Uterus (tissue), 4 donors: ENCODE data around the gene CCDC38. TPM values are rescaled to one million over a fixed set of nuclear protein-coding genes. Genes with fewer than 3 reads are reported as not detected.
"Not testable (repeated sequence)": the region's sequence is repeated elsewhere in the genome, so short reads cannot be mapped to it uniquely, and the experiment has no call there.

Experiments
- DNase-seq, 2 donors: peaks; one replicate each; pipeline ENCODE4 v3.0.0-alpha.2; 2019 to 2020
- H3K27ac ChIP-seq, 2 donors: fragments of 200-600 bp; sonication (generic); 1 replicate in 1 of 2; 2 replicates in 1 of 2; pipeline ENCODE4 v1.5.1; 2016 to 2018
- H3K27me3 ChIP-seq, 2 donors: fragments of 200-600 bp; sonication (generic); one replicate each; pipeline ENCODE4 v1.5.1; 2018 to 2019; ENCODE audit warnings: control low read depth in 1 of 2
- H3K36me3 ChIP-seq, 2 donors: fragments of 200-600 bp; sonication (generic); one replicate each; pipeline ENCODE4 v1.5.1; 2019; ENCODE audit warnings: control low read depth in 1 of 2
- H3K4me1 ChIP-seq, 2 donors: fragments of 200-600 bp; sonication (generic); one replicate each; pipeline ENCODE4 v1.5.1; 2018 to 2019; ENCODE audit warnings: control low read depth in 1 of 2
- H3K4me3 ChIP-seq, 2 donors: fragments of 200-600 bp; sonication (generic); 1 replicate in 1 of 2; 2 replicates in 1 of 2; pipeline ENCODE4 v1.5.1; 2018 to 2019; ENCODE audit warnings: mild to moderate bottlenecking in 1 of 2
- H3K9me3 ChIP-seq, 2 donors: fragments of 200-600 bp; sonication (generic); one replicate each; pipeline ENCODE4 v1.5.1; 2019; ENCODE audit warnings: control low read depth in 1 of 2
- POLR2A ChIP-seq, 2 donors: fragments of 450-650 bp; IDR thresholded peaks; one replicate each; pipeline ENCODE4 v1.6.1; 2016; ENCODE audit warnings: antibody characterized with exemption in 2 of 2, mild to moderate bottlenecking in 1 of 2, moderate library complexity in 1 of 2
- intact Hi-C: fragments of 100-400 bp; cut with DNase I; formaldehyde crosslinking; loops from one replicate; pipeline ENCODE4 v1.15.1; 2023; ENCODE audit warnings: low total_unique reads
- total RNA-seq, 4 donors: library from RNA; depleted of rRNA in 3 of 4; stranded (reverse); fragments of >200 nt in 3 of 4; gene quantifications; one replicate each; pipeline versions ENCODE4 v1.1.0 to v1.2.4, GENCODE V29; 2014 to 2023
- TF ChIP-seq, protein P1 (sequence below), 4 experiments: fragments of 200-600 bp in 2 of 4; fragments of 450-650 bp in 2 of 4; sonication (generic) in 2 of 4; IDR thresholded peaks; one replicate each; pipeline ENCODE4 v1.5.1; 2016 to 2019; ENCODE audit warnings: antibody characterized with exemption in 4 of 4, mild to moderate bottlenecking in 2 of 4, moderate library complexity in 1 of 4
- donor health status: DM: yes; HTN: yes; CAD: no.

The CCDC38 gene
- total RNA-seq, 4 donors from 2014 or later: 0.49 TPM; not detected in 3

DNA sequence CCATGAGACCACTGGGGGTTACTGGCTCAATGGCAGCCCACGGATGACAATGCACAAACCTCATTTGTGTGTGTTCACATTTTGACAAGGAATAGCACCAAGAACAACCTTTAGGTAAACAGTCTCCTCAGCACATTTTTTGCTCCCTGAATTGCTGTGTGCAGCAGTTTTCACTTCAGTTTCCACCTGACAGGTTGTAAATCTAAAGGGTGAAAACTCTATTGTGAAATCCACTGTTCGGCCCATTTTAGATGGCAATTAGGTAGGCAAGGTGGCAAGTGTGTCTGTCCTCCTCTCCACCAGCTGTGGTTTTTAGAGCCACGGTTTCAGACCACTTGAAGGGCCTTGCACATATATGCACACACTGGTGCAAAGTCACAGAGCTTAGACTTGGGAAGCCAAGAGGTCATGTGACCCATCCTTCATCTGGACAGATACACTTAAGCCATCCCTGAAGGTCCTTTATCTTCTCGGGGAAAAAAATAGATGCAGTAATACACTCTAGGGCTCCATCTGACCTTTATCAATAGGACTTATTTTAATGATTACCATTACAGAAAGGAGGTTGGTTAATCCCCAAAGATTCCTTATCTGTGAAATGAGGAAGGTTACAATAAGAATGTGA, 30.5 kb upstream of the CCDC38 start:
- Histone ChIP-seq H3K4me1 (no peaks in the 10 kb centered on the region), H3K36me3 (no peaks in the 10 kb centered on the region), H3K9me3 (no peaks in the 10 kb centered on the region), H3K4me3 (no peak overlapping the region), H3K27me3 (no peaks in the 10 kb centered on the region), H3K27ac (no peak overlapping the region)
- TF ChIP-seq POLR2A (IDR thresholded peaks at IDR 0.05): no peak
- TF ChIP-seq, protein P1, sequence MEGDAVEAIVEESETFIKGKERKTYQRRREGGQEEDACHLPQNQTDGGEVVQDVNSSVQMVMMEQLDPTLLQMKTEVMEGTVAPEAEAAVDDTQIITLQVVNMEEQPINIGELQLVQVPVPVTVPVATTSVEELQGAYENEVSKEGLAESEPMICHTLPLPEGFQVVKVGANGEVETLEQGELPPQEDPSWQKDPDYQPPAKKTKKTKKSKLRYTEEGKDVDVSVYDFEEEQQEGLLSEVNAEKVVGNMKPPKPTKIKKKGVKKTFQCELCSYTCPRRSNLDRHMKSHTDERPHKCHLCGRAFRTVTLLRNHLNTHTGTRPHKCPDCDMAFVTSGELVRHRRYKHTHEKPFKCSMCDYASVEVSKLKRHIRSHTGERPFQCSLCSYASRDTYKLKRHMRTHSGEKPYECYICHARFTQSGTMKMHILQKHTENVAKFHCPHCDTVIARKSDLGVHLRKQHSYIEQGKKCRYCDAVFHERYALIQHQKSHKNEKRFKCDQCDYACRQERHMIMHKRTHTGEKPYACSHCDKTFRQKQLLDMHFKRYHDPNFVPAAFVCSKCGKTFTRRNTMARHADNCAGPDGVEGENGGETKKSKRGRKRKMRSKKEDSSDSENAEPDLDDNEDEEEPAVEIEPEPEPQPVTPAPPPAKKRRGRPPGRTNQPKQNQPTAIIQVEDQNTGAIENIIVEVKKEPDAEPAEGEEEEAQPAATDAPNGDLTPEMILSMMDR (IDR thresholded peaks at IDR 0.05): no peak
- no peak for DNase-seq
- intact Hi-C loops: no loop called here

DNA sequence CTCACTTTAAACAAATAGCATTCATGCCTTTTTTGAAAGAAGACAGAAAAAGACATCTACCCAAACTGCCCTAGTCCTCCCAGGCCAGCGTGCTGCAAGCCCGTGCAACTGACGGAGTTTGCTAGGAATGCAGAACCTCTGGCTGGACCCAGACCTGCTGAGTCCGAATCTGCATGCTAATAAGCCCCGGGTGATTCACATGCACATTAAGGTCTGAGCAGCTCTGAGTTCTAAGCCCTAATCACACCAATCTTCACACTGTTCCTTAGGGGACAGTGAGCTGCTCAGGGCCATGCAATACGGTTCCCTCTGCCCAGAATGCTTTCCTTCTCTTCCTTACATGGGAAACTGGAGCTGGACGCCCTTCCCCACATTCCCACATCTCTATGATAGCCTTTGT, 28.5 kb upstream of the CCDC38 start:
- no peak for DNase-seq
- Histone ChIP-seq H3K27me3 (no peaks in the 10 kb centered on the region), H3K4me3 (no peak overlapping the region), H3K9me3 (no peaks in the 10 kb centered on the region), H3K4me1 (no peaks in the 10 kb centered on the region), H3K27ac (no peak overlapping the region), H3K36me3 (no peaks in the 10 kb centered on the region)
- intact Hi-C loops: no loop called here
- TF ChIP-seq, protein P1 (IDR thresholded peaks at IDR 0.05): no peak
- TF ChIP-seq POLR2A (IDR thresholded peaks at IDR 0.05): no peak

DNA sequence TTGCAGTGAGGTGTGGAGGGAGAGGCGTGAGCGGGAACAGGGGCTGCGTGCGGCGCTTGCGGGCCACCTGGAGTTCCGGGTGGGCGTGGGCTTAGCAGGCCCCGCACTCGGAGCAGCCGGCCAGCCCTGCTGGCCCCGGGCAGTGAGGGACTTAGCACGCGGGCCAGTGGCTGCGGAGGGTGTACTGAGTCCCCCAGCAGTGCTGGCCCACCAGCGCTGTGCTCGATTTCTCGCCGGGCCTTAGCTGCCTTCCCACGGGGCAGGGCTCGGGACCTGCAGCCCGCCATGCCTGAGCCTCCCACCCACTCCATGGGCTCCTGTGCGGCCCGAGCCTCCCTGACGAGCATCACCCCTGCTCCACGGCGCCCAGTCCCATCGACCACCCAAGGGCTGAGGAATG, 26.7 kb upstream of the CCDC38 start:
- H3K36me3 ChIP-seq, DNase-seq, H3K27me3 ChIP-seq, H3K4me3 ChIP-seq, H3K27ac ChIP-seq, intact Hi-C loops, H3K9me3 ChIP-seq, H3K4me1 ChIP-seq: not testable (repeated sequence)

DNA sequence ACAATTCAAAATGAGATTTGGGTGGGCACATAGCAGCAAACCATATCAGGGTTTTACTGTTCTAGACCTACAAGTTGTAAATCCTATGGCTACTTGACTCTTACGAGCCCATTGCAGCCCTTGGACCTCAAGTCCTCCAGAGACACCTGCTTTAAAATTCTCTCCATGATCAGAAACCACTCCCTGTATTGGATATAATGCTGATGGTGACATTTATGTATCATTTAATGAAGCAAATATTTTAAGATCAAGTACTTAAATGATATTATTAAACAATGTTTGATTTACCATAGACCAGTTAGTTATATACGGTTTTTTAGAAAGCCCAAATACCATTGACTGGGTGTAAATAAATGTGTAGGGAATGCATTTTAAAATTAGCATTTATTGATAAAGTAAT, 24.9 kb upstream of the CCDC38 start:
- no peak for DNase-seq
- no peak for TF ChIP-seq POLR2A (IDR thresholded peaks at IDR 0.05)
- TF ChIP-seq, protein P1 (IDR thresholded peaks at IDR 0.05): no peak
- no peaks in the 10 kb centered on the region for H3K36me3 ChIP-seq
- H3K4me1 ChIP-seq: no peaks in the 10 kb centered on the region
- no peak overlapping the region for H3K27ac ChIP-seq
- intact Hi-C loops: no loop called here
- no peaks in the 10 kb centered on the region for H3K27me3 ChIP-seq
- no peaks in the 10 kb centered on the region for H3K9me3 ChIP-seq
- no peak overlapping the region for H3K4me3 ChIP-seq

DNA sequence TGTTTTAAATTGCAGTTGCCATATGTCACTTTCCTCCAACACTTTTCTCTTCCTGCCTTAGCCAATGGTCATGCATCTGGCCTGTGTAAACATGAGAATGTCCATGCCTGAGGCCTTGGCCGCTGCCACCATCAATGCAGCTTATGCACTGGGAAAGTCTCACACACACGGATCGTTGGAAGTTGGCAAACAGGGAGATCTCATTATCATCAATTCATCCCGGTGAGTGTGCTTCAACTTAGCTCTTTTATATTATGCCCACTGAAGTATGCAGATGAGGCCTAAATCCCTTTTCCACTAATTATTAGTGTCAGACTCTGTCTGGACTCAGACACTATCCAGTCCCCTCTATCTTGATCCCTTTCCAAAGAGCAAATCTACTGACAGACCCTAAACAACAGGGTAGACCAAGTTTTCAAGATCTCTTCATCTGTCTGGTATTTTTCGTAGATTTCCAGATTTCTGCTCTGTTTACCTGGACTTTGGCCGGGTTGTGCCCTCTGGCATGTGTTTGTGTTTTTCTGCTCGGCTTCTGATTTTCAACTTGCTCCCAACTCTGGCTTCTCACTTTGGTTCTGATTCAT, 24.0 kb upstream of the CCDC38 start:
- intact Hi-C loops: no loop called here
- TF ChIP-seq, protein P1 (IDR thresholded peaks at IDR 0.05): no peak
- Histone ChIP-seq H3K4me1 (no peaks in the 10 kb centered on the region), H3K27ac (no peak overlapping the region), H3K4me3 (no peak overlapping the region), H3K9me3 (no peaks in the 10 kb centered on the region), H3K27me3 (no peaks in the 10 kb centered on the region), H3K36me3 (no peaks in the 10 kb centered on the region)
- no peak for DNase-seq
